Left ventricle myocardium superior (tissue), 1 donor: ENCODE data around the gene CSNK2B. TPM values are rescaled to one million over a fixed set of nuclear protein-coding genes. Genes with fewer than 3 reads are reported as not detected.

ENCODE experiments used
- ATAC-seq: fragments of 200-7000 bp; cut with Tn5 transposase; one replicate; pipeline ENCODE4 v1.9.1; 2020; ENCODE audit warnings: mild to moderate bottlenecking, moderate library complexity
- DNase-seq: peaks from one replicate; pipeline ENCODE4 v3.0.0-alpha.2; 2020
- intact Hi-C: fragments of 100-400 bp; cut with micrococcal nuclease; formaldehyde crosslinking; loops from one replicate; pipeline ENCODE4 v1.11.0; 2022
- total RNA-seq: library from RNA; stranded (reverse); fragmentation: NEBNext Ultra II Directional; extraction: Animal tissue kit (Norgen Biotek cat#: 25700); gene quantifications from one replicate; pipeline ENCODE4 v1.2.1, GENCODE V29; 2021
- donor health status: DM: no; HTN: yes; CAD: no; lungs with severe emphysema.

The CSNK2B gene
- total RNA-seq, 1 donor from 2014 or later, result 111 TPM

DNA sequence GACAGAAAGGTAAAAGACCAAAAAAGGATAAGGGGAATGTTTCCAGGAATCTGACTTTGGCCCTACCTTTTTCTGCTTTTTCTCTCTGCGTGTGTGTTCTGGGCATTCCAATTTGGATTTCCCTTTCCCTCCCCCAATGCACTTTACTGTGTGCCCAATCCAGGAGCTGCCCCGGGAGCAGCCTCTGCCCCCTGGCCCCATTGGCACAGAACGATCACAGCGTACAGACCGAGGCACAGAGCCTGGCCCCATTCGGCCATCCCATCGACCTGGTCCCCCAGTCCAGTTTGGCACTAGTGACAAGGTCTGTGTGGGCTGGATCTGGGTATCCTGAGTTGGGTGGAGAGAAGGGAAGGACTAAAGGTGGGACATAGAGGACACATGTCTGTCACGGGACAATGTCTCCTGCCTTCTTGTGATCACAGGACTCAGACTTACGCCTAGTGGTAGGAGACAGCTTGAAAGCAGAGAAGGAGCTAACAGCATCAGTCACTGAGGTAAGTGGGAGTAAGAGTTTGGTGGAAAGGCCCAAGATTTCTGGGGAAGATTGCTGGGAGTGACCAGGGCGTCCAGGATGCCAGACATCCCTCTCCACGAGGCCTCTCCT lies 30.8 kb upstream of the CSNK2B start:
- ATAC-seq (no peak), DNase-seq (no peak)
- intact Hi-C loops, result no loop called here

- no peak for DNase-seq
- intact Hi-C loops, result no loop called here
- ATAC-seq, result peak; percentile 6
Observed at GRCh38 chr6:31636698-31637596, 28.9 kb upstream of the CSNK2B start.

DNA sequence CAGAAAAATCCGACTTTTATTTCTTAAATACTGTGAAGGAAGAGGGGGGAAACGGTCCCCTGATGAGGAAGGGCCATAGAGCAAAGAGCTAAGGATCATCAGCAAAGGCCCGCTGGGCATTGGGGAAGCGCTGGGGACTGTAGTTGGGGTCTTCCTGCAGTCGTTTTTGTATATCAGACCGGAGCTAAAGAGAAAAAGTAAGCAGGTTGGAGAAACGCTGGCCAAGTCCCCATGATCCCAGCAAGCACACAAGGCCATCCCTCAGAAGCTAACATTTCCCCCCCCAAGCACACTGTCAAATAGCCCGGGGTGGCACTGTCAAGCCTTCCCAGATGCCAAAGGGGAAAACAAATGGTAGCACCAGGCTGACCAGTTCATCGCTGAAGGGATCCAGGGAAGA lies 26.8 kb upstream of the CSNK2B start:
- ATAC-seq (no peak), DNase-seq (no peak)
- intact Hi-C loops, result no loop called here

- DNase-seq (no peak), ATAC-seq (no peak)
- intact Hi-C loops, result no loop called here
Observed at GRCh38 chr6:31639449-31639861, 26.4 kb upstream of the CSNK2B start.

DNA sequence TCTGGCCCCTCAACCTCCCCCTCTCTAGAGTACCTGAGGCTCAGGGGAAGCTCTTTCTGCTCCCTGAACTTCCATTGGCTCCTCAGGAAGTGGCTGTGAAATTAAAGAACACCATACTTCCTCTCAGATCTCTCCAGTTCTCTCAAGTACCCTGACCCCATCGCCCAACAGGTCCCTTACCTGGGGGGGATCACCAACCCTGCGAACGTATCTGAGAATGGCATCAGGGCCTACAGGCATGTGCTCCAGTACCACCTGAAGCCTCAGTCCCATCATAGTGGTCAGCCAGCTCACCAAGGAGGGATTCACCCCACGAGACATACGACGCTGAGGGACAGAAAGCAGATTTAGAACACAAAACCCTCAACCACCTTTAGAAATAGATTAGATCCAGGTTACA lies 25.3 kb upstream of the CSNK2B start:
- DNase-seq (no peak), ATAC-seq (no peak)
- intact Hi-C loops, result no loop called here

DNA sequence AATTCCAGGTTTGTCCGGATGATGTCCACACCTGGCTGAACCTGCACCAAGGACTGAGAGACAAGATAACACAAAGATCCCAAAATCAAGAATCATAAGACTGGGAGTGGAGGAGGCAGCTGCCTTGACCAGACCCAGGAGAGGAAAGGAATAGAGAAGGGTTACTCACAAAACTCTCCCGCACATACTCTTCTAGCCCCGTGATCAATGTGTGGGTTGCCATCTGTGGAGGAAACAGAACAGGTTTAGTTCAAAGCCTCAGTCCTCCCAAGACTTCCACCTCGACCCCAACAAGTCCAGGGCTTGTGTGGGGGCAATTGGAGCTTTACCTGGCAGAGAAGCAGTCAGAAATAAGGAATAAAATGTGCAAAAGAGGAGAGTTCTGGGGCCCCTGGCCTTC lies 24.5 kb upstream of the CSNK2B start:
- no peak for ATAC-seq
- DNase-seq, result no peak
- intact Hi-C loops, result no loop called here

GRCh38 chr6:31642798-31643570 lies 22.9 kb upstream of the CSNK2B start:
- ATAC-seq, result no peak
- no peak for DNase-seq
- intact Hi-C loops, result no loop called here

DNA sequence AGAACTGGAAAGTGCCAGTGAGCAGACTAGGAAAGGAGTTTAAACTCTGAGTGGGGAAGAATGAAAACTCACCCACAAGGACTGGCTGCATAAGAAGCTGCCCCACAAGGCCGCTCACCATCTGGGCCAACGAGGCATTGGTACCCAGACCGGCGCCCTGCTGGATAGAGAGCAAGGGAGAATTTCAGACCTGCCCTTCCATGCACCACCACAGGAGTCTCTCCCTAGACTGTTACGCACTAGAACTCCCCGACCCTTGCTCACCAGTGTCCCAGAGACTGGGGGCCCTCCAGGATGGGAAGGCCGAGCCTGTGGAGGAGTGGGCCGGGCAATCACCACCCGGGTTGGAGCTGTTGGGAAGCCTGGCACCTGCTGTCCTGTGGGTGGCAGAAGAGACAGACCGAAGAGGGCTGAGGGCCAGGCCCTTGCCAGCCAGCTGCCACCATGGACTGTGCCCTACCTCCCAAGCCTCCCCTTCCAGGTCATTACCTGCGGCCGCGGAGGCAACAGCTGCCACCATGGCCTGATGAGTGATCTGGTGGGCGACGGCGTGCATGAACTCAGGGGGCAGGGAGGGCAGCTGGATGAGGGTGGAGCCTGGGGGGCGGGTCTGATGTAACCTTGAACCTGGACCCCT lies 21.9 kb upstream of the CSNK2B start:
- ATAC-seq (no peak), DNase-seq (no peak)
- intact Hi-C loops, result no loop called here

GRCh38 chr6:31645325-31645724 lies 20.6 kb upstream of the CSNK2B start:
- DNase-seq (no peak), ATAC-seq (no peak)
- intact Hi-C loops, result no loop called here

DNA sequence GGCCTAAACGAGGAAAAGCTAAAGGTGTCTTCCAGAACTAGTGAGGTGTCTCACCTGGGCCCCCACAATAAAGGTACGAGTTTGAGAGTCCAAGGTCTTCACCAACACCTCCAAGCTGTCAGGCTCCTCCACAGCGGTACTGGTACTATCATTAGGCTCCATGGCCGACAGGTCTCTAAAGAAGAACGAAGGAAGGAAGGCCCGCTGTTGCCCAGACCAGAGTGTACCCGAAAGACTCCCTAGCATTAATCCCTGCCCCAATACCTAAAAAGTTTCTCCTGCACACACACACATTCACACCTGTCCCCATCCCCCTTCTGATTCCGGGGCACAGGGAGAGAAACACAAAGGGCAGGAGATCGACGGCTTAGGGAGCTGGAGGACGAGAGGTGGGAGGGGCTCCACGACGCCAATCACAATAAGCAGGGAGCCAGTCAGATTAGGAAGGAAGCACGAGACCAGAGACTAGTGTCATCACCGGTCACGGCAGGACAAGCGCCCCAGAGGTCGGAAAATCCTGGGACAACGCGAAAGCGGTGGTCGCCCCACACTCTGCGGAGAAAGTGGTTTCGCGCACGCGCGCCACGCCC lies 14.2 kb upstream of the CSNK2B start:
- DNase-seq, result no peak
- ATAC-seq, result peak; percentile 72
- intact Hi-C loops, result no loop called here

- peak; percentile 79 for ATAC-seq
- intact Hi-C loops, result no loop called here
- peak; percentile 86 for DNase-seq
Observed at GRCh38 chr6:31652925-31653724, 12.8 kb upstream of the CSNK2B start.

DNA sequence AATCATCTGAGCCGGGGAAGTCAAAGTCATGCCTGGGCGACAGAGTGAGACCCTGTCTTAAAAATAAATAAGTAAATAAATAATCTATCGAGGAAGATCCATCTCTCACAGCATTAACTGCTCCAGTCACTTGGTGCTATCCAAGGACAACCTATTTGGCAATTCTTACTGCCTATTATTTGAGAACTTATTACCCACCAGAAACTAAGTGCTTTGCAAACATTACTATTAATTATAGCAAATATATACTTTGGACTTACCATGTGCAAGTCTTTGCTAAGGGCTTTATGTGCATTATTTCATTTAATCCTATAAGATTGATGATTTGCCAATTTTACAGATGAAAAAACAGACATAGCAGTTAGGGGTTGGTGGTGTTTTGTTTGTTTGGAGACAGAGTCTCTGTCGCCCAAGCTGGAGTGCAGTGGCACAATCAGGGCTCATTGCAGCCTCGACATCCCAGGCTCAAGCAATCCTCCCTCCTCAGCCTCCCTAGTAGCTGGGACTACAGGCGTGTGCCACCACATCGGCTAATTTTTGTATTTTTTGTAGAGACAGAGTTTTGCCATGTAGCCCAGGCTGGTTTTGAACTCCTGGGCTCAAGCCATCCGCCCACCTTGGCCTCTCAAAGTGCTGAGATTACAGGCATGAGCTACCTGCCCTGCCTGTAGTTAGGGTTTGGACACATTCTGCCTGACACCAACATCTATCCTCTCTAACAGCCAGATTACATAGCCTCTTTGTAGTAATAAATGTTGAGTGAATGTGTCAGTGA lies 11.1 kb upstream of the CSNK2B start:
- DNase-seq, result no peak
- no peak for ATAC-seq
- intact Hi-C loops, result no loop called here

DNA sequence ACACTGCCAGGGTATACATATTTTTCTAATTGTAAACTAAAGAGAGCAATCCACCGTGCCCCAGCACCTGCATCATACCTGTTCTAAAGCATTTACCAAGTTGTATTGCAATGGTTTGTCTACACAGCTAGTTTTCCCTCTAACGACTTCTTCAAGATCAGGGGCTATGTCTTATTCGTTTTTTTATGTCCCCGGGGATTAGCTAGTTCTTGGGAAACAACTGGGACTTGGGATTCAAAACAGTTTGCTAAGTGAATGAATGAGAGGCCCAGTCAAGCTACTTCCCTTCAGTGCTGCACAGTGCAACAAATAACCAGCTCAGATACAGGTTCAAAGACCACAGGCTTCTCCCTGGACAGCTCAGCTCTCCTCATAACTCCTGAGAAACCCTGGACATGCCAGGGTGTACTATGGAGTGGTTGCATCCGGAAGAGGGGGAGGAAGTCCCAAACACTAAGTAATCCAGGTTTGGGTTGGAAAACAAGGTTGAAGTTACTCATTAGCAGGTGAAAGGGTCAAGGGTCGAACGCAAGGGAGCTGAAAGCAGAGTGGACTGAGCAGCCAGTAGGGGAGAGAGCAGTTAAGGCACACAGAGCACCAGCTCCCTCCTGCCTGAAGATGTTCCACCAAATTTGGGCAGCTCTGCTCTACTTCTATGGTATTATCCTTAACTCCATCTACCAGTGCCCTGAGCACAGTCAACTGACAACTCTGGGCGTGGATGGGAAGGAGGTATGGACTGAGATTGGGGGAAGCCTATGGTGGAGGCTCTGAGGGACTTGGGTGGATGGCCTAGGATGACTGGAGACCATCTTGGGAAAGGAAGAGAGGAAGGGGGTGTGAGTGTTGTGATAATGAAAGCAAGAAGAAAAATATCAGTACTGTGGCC lies 10.3 kb upstream of the CSNK2B start, which contains the start of gene APOM:
TSS of gene APOM (plus strand) at position 546 of the 889 bp plus-strand sequence. CDS start at position 619, 73 bp downstream.
- intact Hi-C loops, result no loop called here
- ATAC-seq, result no peak
- DNase-seq, result no peak

DNA sequence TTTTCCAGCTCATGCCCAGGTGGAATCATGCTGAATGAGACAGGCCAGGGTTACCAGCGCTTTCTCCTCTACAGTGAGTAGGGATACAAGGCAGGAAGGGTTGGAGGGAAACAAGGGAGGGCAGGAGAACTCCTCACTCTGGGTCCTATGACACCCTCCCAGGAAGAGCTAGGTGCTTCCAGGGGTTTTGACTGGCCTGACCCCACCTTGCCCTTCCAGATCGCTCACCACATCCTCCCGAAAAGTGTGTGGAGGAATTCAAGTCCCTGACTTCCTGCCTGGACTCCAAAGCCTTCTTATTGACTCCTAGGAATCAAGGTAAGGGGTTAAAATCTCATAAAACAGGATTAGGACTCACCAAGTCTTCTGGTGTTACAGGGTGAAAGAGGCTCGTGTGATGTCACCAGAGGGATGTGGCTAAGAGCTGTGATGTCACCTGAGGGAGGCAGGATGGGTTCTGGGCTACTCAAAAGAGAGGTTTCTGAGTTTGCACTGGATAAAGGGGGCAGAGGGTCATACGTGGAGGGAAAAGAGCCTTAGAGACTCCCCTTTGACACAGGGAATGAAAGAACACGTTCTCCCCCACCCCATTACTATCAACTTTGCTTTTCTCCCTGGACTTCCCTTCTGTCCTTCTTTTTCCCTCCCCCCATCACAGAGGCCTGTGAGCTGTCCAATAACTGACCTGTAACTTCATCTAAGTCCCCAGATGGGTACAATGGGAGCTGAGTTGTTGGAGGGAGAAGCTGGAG lies 8.3 kb upstream of the CSNK2B start:
- DNase-seq (no peak), ATAC-seq (no peak)
- intact Hi-C loops, result no loop called here

DNA sequence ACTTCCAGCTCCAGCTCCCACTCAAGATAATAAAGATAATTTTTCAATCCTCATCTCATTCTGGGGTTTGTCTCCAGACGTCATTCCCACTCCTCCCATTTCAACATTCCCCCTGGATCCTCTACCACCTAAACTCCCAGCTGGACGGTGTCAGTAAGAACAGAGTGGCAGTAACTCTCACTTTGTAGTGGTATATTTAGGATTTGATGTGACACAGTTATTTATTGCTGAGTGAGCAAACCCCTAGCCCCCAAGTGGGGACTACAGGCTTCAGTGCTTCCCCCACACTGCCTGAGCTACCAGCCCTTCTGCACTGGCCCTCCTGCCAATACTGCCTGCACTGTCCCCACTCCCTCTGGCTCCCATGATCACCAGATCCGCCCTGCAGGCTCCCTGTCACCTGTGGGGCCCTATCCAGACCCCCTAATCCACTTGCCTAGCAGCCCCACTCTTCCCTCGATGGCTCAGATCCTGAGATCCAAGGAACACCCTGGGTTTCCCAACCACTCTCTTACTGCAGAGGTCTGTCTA lies 7.7 kb upstream of the CSNK2B start:
- intact Hi-C loops, result no loop called here
- no peak for ATAC-seq
- DNase-seq, result no peak
